ENCODE results near the gene ANO1. TPM values are rescaled to one million over a fixed set of nuclear protein-coding genes. Genes with fewer than 3 reads are reported as not detected.

The ANO1 gene
- total RNA-seq, 1 donor from 2014 or later: 0.70 TPM

DNA sequence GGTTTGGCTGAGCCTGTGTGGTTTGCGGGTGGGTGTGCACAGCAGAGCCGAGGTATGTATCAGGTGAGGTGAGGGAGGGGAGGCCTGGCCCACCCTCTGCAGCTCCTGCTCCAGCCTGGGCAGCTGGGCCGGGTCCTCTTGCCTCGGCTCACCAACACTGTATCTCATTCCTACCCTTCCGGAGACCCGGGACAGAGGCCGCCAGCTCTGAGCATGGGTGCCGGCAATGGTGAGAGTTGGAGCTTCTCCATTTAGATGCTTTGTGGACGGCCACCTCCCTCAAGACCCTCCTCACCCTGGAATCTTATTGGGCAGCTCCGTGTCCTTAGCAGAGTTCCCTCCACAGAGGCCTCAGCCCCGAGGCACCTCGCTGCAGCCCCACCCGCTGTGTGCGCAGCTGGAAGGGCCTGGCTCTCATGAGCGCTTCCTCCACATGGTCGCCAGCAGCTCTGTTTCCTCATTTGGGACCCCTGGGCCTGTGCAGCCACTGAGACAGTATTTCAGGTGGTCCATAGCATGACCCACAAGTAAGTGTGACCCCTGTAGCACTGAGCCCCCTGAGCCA, 55.7 kb downstream of the ANO1 start:
- DNase-seq (ENCODE audit: extremely low read depth, low read depth, low spot score): no peak

DNA sequence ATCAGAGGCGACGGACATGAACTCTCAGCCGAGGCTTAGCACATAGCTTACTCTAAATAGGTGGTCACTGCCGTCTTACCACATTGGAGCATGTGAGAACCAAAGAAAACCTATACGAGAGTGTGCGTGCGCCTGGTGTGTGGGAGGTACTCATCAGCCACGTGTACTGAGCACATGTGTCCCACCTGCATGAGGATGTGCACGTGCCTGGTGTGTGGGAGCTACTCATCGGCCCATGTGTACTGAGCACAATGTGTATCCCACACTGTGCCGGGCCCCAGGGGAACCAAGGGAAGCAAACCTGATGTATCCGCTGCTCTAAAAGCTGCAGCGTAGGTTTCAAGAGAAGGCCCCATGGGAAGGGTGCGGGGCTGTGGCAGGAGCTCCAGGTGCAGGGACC, 56.4 kb downstream of the ANO1 start:
- no peak for DNase-seq (ENCODE audit: extremely low read depth, low read depth, low spot score)

DNA sequence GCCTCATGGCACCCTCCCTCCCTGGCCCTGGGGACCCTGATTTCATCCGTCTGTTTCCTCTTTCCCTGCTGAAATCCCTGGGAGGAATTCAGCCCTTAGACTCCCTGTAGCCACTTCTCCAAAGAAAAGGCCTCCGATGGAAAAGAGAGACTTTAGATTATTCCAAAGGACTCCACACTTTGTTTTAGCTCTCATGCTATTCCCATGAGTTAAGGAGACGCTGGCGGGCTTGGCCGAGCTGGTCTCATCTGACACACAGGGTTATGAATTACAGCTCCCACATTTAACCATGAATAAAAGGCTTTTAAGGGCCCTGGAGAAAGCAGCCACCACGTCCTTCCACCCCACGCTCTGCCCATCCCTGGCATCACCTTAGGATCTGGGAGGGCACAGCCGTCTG, 57.0 kb downstream of the ANO1 start:
- no peak for DNase-seq (ENCODE audit: extremely low read depth, low read depth, low spot score)

- no peak for DNase-seq (ENCODE audit: extremely low read depth, low read depth, low spot score)
Measured at GRCh38 chr11:70135625-70136059, 57.5 kb downstream of the ANO1 start.

DNA sequence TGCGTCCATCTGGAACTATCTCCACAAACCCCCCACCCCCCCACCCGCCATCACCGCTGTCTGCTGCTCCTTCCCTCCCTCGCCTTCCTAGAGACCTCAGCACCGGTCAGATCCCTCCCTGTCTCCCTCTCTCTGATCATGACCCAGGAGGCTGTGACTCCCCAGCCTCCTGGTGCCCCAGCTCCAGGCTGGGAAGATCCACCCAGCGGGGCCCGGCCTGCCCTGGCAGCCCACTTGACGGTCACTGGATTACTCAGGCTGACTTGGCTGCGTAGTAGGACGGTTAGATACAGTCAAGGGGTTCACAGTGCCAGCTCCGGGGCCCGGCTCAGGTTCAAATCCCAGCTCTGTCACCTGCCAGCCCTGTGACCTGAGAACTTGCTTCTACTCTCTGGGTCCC, 59.3 kb downstream of the ANO1 start:
- no peak for DNase-seq (ENCODE audit: extremely low read depth, low read depth, low spot score)

DNA sequence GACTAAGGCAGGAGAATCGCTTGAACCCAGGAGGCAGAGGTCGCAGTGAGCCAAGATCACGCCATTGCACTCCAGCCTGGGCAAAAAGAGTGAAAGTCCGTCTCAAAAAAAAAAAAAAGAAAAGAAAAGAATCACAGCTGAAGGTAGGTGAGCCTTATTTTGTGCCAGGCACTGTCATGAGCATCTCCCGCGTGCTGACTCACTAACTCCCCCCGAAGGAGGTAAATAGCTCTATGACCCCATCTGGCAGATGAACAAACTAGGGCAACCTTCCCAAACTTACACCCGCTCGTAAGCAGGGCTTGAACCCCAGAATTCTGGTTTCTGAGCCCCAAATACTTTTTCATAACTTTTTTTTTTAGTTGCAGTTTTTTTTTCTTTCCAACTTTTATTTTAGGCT, 60.3 kb downstream of the ANO1 start:
- no peak for DNase-seq (ENCODE audit: extremely low read depth, low read depth, low spot score)

DNA sequence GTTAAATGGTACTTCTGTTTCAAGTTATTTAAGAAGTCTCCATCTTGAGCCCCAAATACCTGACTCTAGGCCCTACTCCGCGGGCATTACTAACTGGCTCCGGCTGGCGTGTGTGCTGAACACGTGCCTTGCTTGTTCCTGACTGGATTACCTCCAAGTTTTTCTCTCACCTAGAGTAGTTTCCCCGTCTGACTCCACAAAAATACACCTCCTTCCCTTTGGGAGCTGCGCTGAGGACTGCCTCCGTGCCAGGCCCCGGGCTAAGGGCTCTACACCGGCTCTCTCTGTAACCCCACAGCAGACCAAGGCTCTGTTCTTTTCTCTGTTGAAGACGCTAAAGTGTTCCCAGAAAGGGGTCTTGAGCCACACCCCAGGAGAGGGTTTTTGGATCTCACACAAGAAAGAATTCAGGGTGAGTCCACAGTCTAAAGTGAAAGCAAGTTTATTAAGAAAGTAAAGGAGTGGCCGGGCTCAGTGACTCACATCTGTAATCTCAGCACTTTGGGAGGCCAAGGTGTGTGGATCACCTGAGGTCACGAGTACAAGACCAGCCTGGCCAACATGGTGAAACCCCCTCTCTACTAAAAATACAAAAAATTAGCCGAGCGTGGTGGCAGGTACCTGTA, 61.8 kb downstream of the ANO1 start:
- DNase-seq (ENCODE audit: extremely low read depth, low read depth, low spot score): no peak

DNA sequence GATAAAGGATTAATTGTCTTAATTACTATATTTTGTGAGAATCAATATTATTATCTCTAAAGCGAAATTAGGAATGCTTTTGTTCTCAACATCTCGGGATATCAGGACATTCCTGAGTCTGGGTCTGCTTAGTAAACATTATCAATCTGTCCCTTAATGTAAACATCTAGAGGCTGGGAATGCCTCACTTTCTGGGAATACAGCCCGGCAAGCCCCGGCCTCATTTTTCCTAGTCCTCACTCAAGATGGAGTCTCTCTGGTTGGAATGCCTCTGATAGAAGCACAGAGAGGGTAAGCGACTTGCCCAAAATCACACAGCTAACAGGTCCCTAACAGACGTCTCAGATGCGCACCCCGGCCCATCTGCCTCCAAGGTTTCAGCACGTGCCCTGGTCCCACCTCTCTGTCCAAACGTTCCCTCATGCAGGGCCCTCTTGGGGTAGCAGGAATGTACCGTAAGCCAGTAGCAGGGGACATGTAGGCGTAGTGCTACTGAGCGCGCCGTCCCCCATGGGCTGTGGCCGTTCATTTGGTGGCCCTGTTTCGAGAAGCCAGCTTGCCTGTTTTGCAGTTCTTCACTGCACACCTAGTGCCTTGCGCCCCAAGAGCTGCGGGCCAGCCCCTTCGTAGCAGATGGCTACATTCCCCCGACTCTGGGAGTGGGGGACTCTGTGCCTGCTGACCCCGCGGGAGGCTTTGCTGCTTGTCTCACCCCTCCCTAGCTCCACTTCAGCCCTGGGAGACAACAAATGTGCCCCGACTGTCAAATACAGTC, 62.8 kb downstream of the ANO1 start:
- DNase-seq (ENCODE audit: extremely low read depth, low read depth, low spot score): no peak

DNA sequence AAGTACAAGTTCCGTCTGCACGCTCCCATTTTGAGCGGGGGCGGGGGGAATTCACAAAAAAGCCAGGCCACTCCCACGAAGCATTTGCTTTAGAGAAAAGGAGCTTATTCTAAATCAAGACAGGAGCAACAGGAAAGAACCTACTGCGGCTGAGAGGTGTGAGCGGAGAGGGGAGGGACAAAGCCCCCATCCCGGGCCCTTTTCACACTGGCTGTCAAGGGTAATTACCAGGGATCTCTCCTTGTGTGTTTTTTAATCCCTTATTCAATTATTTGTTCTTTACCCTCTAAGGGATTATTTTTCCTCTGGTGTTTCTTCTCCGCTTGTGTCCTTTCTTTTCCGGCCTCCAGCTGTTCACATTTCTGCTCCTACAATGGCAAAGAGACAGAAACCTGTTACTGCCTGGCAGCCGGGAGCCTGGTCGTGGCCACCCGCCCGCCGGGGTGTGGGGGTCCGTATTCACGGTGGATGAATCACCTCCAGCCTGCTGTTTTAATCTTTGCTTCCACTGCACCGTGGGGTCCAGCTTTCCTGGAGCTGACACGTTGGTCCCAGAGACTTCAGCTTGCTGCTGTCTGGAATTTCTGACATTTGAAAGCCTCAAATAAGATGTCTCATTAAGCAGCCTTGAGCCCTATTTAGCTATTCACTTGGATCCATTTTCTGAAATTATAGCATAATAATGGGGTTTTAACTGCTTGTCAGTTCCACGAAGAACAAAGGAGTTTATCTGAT, 63.5 kb downstream of the ANO1 start:
- no peak for DNase-seq (ENCODE audit: extremely low read depth, low read depth, low spot score)

GRCh38 chr11:70142221-70142875, 64.2 kb downstream of the ANO1 start:
- DNase-seq (ENCODE audit: extremely low read depth, low read depth, low spot score): no peak

GRCh38 chr11:70144262-70144661, 66.1 kb downstream of the ANO1 start:
- DNase-seq (ENCODE audit: extremely low read depth, low read depth, low spot score): no peak

- DNase-seq (ENCODE audit: extremely low read depth, low read depth, low spot score): no peak
Measured at GRCh38 chr11:70145071-70145470, 67.0 kb downstream of the ANO1 start.

DNA sequence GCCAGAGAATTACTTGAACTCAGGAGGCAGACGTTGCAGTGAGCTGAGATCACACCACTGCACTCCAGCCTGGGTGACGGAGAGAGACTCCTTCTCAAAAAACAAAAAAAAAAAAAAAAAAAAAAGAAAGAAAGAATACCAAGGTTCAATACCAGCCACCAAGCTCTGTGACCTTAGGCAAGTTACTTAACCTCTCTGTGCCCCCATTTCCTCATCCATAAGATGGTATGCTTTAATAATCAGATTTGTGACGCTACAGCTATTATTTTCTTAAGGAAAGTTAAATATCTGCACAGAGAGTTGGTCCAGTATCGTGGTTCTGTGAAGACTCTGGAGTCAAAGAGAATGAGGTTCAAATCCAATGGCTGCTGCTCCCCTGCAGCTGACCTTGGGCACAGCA, 67.7 kb downstream of the ANO1 start:
- no peak for DNase-seq (ENCODE audit: extremely low read depth, low read depth, low spot score)

DNA sequence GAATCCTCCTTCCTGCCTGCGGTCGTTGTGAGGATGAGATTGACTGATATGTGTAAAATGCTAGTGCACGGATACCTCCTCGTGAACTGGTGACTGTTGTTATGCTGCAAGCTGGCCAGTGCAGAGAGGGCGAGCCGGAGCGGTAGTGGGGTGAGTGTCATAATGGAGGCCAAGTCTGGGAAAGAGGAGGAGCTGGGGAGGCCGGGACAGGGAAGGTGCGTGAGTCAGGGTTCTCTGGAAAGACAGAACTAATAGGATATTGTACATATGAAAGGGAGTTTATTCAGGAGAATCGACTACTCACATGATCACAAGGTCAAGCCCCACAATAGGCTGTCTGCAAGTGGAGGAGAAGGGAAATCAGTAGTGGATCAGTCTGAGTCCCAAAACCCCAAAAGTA, 68.2 kb downstream of the ANO1 start:
- DNase-seq (ENCODE audit: extremely low read depth, low read depth, low spot score): no peak

DNA sequence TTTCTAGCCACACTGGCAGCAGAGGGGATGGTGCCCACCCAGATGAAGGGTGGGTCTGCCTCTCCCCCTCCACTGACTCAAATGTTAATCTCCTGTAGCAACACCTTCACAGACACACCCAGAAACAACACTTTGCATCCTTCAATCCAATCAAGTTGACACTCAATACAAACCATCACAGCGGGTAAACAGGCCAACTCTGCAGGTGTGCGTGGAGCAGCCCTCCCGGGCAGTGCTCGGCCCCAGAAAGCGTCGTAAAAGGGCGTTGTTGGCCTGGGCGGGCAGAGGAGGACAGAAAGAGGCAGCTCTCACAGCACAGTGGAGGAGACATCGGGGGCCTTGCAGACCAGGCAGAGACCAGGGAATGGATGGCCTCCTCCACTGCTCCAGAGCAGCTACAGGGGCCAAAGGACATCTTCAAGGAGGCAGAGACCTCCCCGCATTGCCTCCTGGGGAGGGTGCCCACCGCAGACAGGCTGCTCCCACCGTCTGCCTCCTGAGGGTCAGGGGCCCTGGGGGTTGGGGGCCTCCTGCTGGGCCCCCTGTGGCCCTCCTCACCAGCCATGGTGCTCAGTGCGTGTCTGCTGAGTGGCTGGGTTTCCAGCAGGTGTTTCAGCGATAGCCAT, 68.9 kb downstream of the ANO1 start:
- no peak for DNase-seq (ENCODE audit: extremely low read depth, low read depth, low spot score)

GRCh38 chr11:70147668-70148067, 69.6 kb downstream of the ANO1 start:
- no peak for DNase-seq (ENCODE audit: extremely low read depth, low read depth, low spot score)

DNA sequence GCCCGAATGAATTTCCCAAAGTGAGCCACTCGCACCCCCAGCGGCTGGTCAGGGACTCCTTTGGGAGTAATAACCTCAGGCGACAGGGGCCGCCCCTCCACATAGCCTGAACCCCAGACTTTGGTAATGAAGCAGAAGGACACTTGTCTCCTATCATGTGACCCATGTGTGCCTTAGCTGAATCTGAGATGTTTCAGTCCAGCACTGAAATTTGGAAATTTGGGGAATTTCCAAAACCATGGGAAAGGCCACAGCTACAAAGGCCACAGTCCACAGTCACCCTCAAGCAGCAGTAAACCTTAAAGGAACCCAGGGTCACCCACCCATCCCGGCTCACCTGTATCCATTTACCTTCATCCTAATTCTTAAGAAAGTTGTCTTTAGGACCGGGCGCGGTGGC, 73.6 kb downstream of the ANO1 start:
- no peak for DNase-seq (ENCODE audit: extremely low read depth, low read depth, low spot score)

DNA sequence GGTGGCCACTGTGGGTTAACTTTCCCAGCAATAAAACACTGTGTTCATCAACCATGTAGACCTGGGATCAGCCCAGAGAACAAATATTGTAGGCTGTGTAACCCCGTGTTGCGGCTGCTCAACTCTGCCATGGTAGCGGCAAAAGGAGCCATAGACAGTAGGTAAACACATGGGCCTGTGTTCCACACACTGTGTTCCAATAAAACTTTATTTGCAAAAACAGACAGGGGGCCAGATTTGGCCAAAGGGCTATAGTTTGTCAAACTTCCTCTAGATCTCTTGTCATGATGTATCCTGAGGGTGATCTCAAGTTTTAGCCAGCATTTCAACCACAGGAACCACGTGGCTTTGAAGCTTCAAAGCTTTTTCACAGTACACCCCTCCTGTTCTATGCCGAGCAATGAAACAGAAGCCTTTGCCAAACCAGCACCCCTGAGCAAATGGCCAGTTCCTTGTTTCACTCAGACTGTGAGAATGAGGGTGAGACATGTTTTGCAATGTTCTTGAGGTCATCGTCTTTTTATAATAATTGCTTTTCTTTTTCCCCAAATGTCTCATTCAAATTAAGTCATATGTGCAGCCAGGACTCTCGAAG, 75.1 kb downstream of the ANO1 start:
- no peak for DNase-seq (ENCODE audit: extremely low read depth, low read depth, low spot score)

GRCh38 chr11:70155386-70155785, 77.3 kb downstream of the ANO1 start:
- no peak for DNase-seq (ENCODE audit: extremely low read depth, low read depth, low spot score)
